Panc1 (cell line): Measurements from ENCODE around the gene TLR1. TPM values are rescaled to one million over a fixed set of nuclear protein-coding genes. Genes with fewer than 3 reads are reported as not detected.
"Not testable (repeated sequence)": the region's sequence is repeated elsewhere in the genome, so short reads cannot be mapped to it uniquely, and the experiment has no call there.

Source experiments
- ATAC-seq: fragments of 200-7000 bp; cut with Tn5 transposase; 2 replicates; pipeline ENCODE4 v1.9.1; 2020; ENCODE audit warnings: mild to moderate bottlenecking, moderate library complexity
- BruUV-seq: library from RNA; stranded (reverse); fragments of 400-500 nt; replicated peaks from 2 replicates; lab custom pipeline; 2021; lab: Mats Ljungman, UMichigan
- CTCF ChIA-PET: fragments of 300-600 bp; sonication (Branson Sonifier 250); formaldehyde crosslinking; loops from one replicate; lab custom pipeline; 2022; ENCODE audit warnings: antibody characterized with exemption; lab: Charles Lee
- POLR2A ChIA-PET: fragments of 300-600 bp; sonication (Branson Sonifier 250); formaldehyde crosslinking; loops from one replicate; lab custom pipeline; 2022; ENCODE audit warnings: antibody characterized with exemption; lab: Charles Lee
- DNase-seq: peaks from one replicate; pipeline ENCODE4 v3.0.0-alpha.2; 2010; ENCODE audit warnings: low read depth, low spot score
- H3K27ac ChIP-seq: 2 replicates; pipeline ENCODE4 v1.5.1; 2011; ENCODE audit warnings: mild to moderate bottlenecking, low read length, inconsistent platforms
- H3K27me3 ChIP-seq: fragments of 200-500 bp; sonication (Bioruptor generic); 2 replicates; pipeline ENCODE4 v1.6.0; 2014; ENCODE audit warnings: low read length, inconsistent platforms; ENCODE audit not compliant: control insufficient read depth, insufficient read depth
- H3K36me3 ChIP-seq: fragments of 200-500 bp; sonication (Bioruptor generic); 2 replicates; pipeline ENCODE4 v1.5.1; 2014; ENCODE audit warnings: inconsistent platforms, mild to moderate bottlenecking, low read length, moderate library complexity; ENCODE audit not compliant: control insufficient read depth, insufficient read depth
- H3K4me1 ChIP-seq: 2 replicates; pipeline ENCODE4 v1.5.1; 2011; ENCODE audit warnings: inconsistent platforms, mild to moderate bottlenecking, low read length, moderate library complexity; ENCODE audit not compliant: control insufficient read depth, insufficient read depth
- H3K4me3 ChIP-seq, 2 experiments: 2 replicates each; pipeline ENCODE4 v1.5.1; 2011 to 2012; ENCODE audit warnings: low read depth in 2 of 2, low read length in 2 of 2, mild to moderate bottlenecking in 2 of 2, inconsistent platforms in 1 of 2, moderate library complexity in 1 of 2
- H3K9me3 ChIP-seq: fragments of 200-500 bp; sonication (Bioruptor generic); 2 replicates; pipeline ENCODE4 v1.5.1; 2014; ENCODE audit warnings: low read depth, mild to moderate bottlenecking, inconsistent platforms, low read length, moderate library complexity; ENCODE audit not compliant: control insufficient read depth, insufficient read depth
- CTCF ChIP-seq: fragments of 450-650 bp; IDR thresholded peaks from 2 replicates; pipeline ENCODE4 v1.5.1; 2017; ENCODE audit warnings: mild to moderate bottlenecking
- POLR2AphosphoS5 ChIP-seq: IDR thresholded peaks from 2 replicates; pipeline ENCODE4 v1.6.1; 2012; ENCODE audit warnings: mild to moderate bottlenecking, low read depth, low read length, moderate library complexity
- REST ChIP-seq, 2 experiments: IDR thresholded peaks; 2 replicates each; pipeline ENCODE4 v1.6.1; 2011 to 2012; ENCODE audit warnings: low read depth in 2 of 2, control low read depth in 1 of 2, low read length in 1 of 2, mild to moderate bottlenecking in 1 of 2, moderate library complexity in 1 of 2; ENCODE audit not compliant: insufficient read depth in 1 of 2
- SIN3A ChIP-seq: IDR thresholded peaks from 2 replicates; pipeline ENCODE4 v1.6.1; 2012; ENCODE audit warnings: low read depth, mild to moderate bottlenecking, low read length, moderate library complexity, borderline replicate concordance; ENCODE audit not compliant: insufficient read depth
- TCF7L2 ChIP-seq: IDR thresholded peaks from 2 replicates; pipeline ENCODE4 v1.6.1; 2011; ENCODE audit warnings: mild to moderate bottlenecking, low read depth, low read length, inconsistent platforms
- in situ Hi-C: cut with HindIII; loops from 2 replicates; pipeline ENCODE4 v1.10.0; 2016; ENCODE audit warnings: low sequenced_read_pairs, low pct_unique_long_range_greater_than_20kb
- intact Hi-C: fragments of 100-400 bp; cut with micrococcal nuclease; formaldehyde crosslinking; loops from one replicate; pipeline ENCODE4 v1.10.0; 2022; ENCODE audit not compliant: unreplicated experiment
- total RNA-seq: library from RNA; stranded (reverse); gene quantifications from one replicate; pipeline ENCODE4 v1.2.1, GENCODE V29; 2021; ENCODE audit not compliant: unreplicated experiment

TLR1 gene
- total RNA-seq, 1 experiment from 2014 or later: 0.41 TPM

- Histone ChIP-seq H3K9me3 (no peaks in the 10 kb centered on the region), H3K27me3 (no peaks in the 10 kb centered on the region), H3K27ac (no peak overlapping the region), H3K4me3 (no peak overlapping the region), H3K4me1 (no peaks in the 10 kb centered on the region), H3K36me3 (no peaks in the 10 kb centered on the region)
- no peak for ATAC-seq
- BruUV-seq: no TSS peak
- intact Hi-C loops (loop anchor here (10.0 kb wide), 1 partner anchor 379 kb away; no protein-coding TSS in a partner anchor), in situ Hi-C loops (no loop called here)
- ChIA-PET POLR2A (no interaction called here), CTCF (no interaction called here)
- DNase-seq: no peak
- TF ChIP-seq CTCF (no peak), REST (IDR thresholded peaks at IDR 0.05; ENCODE audit: insufficient read depth in 1 of 2, low read depth in 2 of 2, low read length in 1 of 2) (no peak), POLR2AphosphoS5 (no peak), SIN3A (no peak), TCF7L2 (no peak)
These were observed 29.3 kb downstream of the TLR1 start for GRCh38 chr4:38775326-38775725.

- in situ Hi-C loops: no loop called here
- ATAC-seq: no peak
- ChIA-PET CTCF (no interaction called here), POLR2A (no interaction called here)
- no peak for TF ChIP-seq REST (IDR thresholded peaks at IDR 0.05; ENCODE audit: insufficient read depth in 1 of 2, low read depth in 2 of 2, low read length in 1 of 2)
- no peak for TF ChIP-seq CTCF
- no peak for TF ChIP-seq POLR2AphosphoS5
- no peak for TF ChIP-seq TCF7L2
- no peak for TF ChIP-seq SIN3A
- H3K27me3 ChIP-seq: no peaks in the 10 kb centered on the region
- no peak for DNase-seq
- H3K36me3 ChIP-seq: no peaks in the 10 kb centered on the region
- no peaks in the 10 kb centered on the region for H3K4me1 ChIP-seq
- H3K27ac ChIP-seq: no peak overlapping the region
- no TSS peak for BruUV-seq
- no peaks in the 10 kb centered on the region for H3K9me3 ChIP-seq
- intact Hi-C loops: loop anchor here (10.0 kb wide), 1 partner anchor 380 kb away; no protein-coding TSS in a partner anchor
- H3K4me3 ChIP-seq: no peak overlapping the region
These were observed 30.2 kb downstream of the TLR1 start for GRCh38 chr4:38774181-38774955.

GRCh38 chr4:38770281-38770680, 34.3 kb downstream of the TLR1 start:
- H3K36me3 ChIP-seq, BruUV-seq, H3K27me3 ChIP-seq, H3K4me1 ChIP-seq, DNase-seq, H3K4me3 ChIP-seq, ATAC-seq, POLR2A ChIA-PET, in situ Hi-C loops, H3K27ac ChIP-seq, H3K9me3 ChIP-seq: not testable (repeated sequence)
- CTCF ChIA-PET: interaction anchor here (0.9 kb wide), 1 partner anchor 34 kb away, joined by 3 read pairs; no protein-coding TSS in a partner anchor
- intact Hi-C loops: loop anchor here (10.0 kb wide), 1 partner anchor 385 kb away; no protein-coding TSS in a partner anchor
